IPS DF 6.9 (cell line): Measurements from ENCODE around the gene PABPN1L.
"Not testable (repeated sequence)": the region's sequence is repeated elsewhere in the genome, so short reads cannot be mapped to it uniquely, and the experiment has no call there.

Experiments
- DNase-seq: peaks from one replicate; pipeline ENCODE4 v3.0.0-alpha.2; 2013; ENCODE audit warnings: low read depth, low spot score
- H3K27ac ChIP-seq: one replicate; pipeline ENCODE4 v1.5.1; 2013; ENCODE audit warnings: low read length, control low read depth
- H3K27me3 ChIP-seq: 2 replicates; pipeline ENCODE4 v1.6.1; 2013; ENCODE audit warnings: mild to moderate bottlenecking, low read length; ENCODE audit not compliant: control insufficient read depth, insufficient read depth
- H3K36me3 ChIP-seq: 2 replicates; pipeline ENCODE4 v1.6.1; 2013; ENCODE audit warnings: low read length; ENCODE audit not compliant: control insufficient read depth, insufficient read depth
- H3K4me1 ChIP-seq: 2 replicates; pipeline ENCODE4 v1.6.1; 2013; ENCODE audit warnings: low read length; ENCODE audit not compliant: control insufficient read depth, insufficient read depth
- H3K4me3 ChIP-seq: 2 replicates; pipeline ENCODE4 v1.5.1; 2013; ENCODE audit warnings: mild to moderate bottlenecking, low read length
- H3K9me3 ChIP-seq: 2 replicates; pipeline ENCODE4 v1.6.1; 2013; ENCODE audit warnings: low read length, inconsistent platforms; ENCODE audit not compliant: control insufficient read depth, insufficient read depth
- WGBS: extraction: QIAGEN DNeasy Blood & Tissue Kit; methylation state at CpG from one replicate; pipeline ENCODE4 v1.1.7; 2013; ENCODE audit warnings: mixed read lengths, missing lambda C conversion rate; ENCODE audit not compliant: insufficient read length, insufficient coverage; 5-methylcytosine and 5-hydroxymethylcytosine counted together

PABPN1L gene

GRCh38 chr16:88828711-88829110, 37.7 kb downstream of the PABPN1L start:
- Histone ChIP-seq H3K4me3 (no peak overlapping the region), H3K27ac (no peak overlapping the region), H3K4me1 (no peaks in the 10 kb centered on the region), H3K27me3 (no peaks in the 10 kb centered on the region), H3K9me3 (no peaks in the 10 kb centered on the region), H3K36me3 (no peaks in the 10 kb centered on the region; the same call in 1 of the 2 replicates)
- no peak for DNase-seq
- WGBS: no CpG with 5 or more reads among the region's 24 CpGs

- DNase-seq: no peak
- no CpG with 5 or more reads among the region's 21 CpGs for WGBS
- no peak overlapping the region for H3K4me3 ChIP-seq
- no peaks in the 10 kb centered on the region; the same call in 1 of the 2 replicates for H3K36me3 ChIP-seq
- H3K27me3 ChIP-seq: no peaks in the 10 kb centered on the region
- no peak overlapping the region for H3K27ac ChIP-seq
- H3K4me1 ChIP-seq: no peaks in the 10 kb centered on the region
- H3K9me3 ChIP-seq: no peaks in the 10 kb centered on the region
Measured at GRCh38 chr16:88827727-88828126, 38.7 kb downstream of the PABPN1L start.

GRCh38 chr16:88826070-88826840, 40.2 kb downstream of the PABPN1L start:
- H3K27ac ChIP-seq: no peak overlapping the region
- H3K4me1 ChIP-seq: no peaks in the 10 kb centered on the region
- no CpG with 5 or more reads among the region's 26 CpGs for WGBS
- no peaks in the 10 kb centered on the region for H3K9me3 ChIP-seq
- H3K36me3 ChIP-seq: no peaks in the 10 kb centered on the region; the same call in 1 of the 2 replicates
- H3K27me3 ChIP-seq: no peaks in the 10 kb centered on the region
- no peak for DNase-seq
- no peak overlapping the region for H3K4me3 ChIP-seq

GRCh38 chr16:88825146-88825545, 41.3 kb downstream of the PABPN1L start:
- no CpG with 5 or more reads among the region's 12 CpGs for WGBS
- Histone ChIP-seq H3K9me3 (no peaks in the 10 kb centered on the region), H3K27me3 (no peaks in the 10 kb centered on the region)

GRCh38 chr16:88824256-88825077, 42.0 kb downstream of the PABPN1L start:
- no CpG with 5 or more reads among the region's 33 CpGs for WGBS
- H3K4me1 ChIP-seq: no peaks in the 10 kb centered on the region
- no peaks in the 10 kb centered on the region for H3K9me3 ChIP-seq
- DNase-seq: no peak
- no peak overlapping the region for H3K27ac ChIP-seq
- H3K27me3 ChIP-seq: no peaks in the 10 kb centered on the region
- H3K36me3 ChIP-seq: no peaks in the 10 kb centered on the region; the same call in 1 of the 2 replicates
- H3K4me3 ChIP-seq: no peak overlapping the region

More at GRCh38 chr16:88825146-88825545, 41.3 kb downstream of the PABPN1L start:
- no peak overlapping the region for H3K4me3 ChIP-seq
- H3K36me3 ChIP-seq: no peaks in the 10 kb centered on the region; the same call in 1 of the 2 replicates
- no peaks in the 10 kb centered on the region for H3K4me1 ChIP-seq
- H3K27ac ChIP-seq: no peak overlapping the region
- DNase-seq: no peak

- DNase-seq, H3K27ac ChIP-seq, H3K4me1 ChIP-seq, H3K27me3 ChIP-seq, H3K9me3 ChIP-seq, H3K36me3 ChIP-seq, H3K4me3 ChIP-seq: not testable (repeated sequence)
- WGBS: no CpG with 5 or more reads among the region's 31 CpGs
Measured at GRCh38 chr16:88823646-88824045, 42.8 kb downstream of the PABPN1L start.

GRCh38 chr16:88822281-88823040, 44.0 kb downstream of the PABPN1L start:
- H3K36me3 ChIP-seq: no peaks in the 10 kb centered on the region; the same call in 1 of the 2 replicates
- no peaks in the 10 kb centered on the region for H3K4me1 ChIP-seq
- DNase-seq: no peak
- no peak overlapping the region for H3K27ac ChIP-seq
- no peaks in the 10 kb centered on the region for H3K27me3 ChIP-seq
- H3K4me3 ChIP-seq: no peak overlapping the region
- no CpG with 5 or more reads among the region's 24 CpGs for WGBS
- H3K9me3 ChIP-seq: no peaks in the 10 kb centered on the region

- Histone ChIP-seq H3K9me3 (no peaks in the 10 kb centered on the region), H3K27me3 (no peaks in the 10 kb centered on the region), H3K36me3 (no peaks in the 10 kb centered on the region; the same call in 1 of the 2 replicates), H3K27ac (no peak overlapping the region), H3K4me3 (no peak overlapping the region), H3K4me1 (no peaks in the 10 kb centered on the region)
- no peak for DNase-seq
- WGBS: no CpG with 5 or more reads among the region's 22 CpGs
Measured at GRCh38 chr16:88821168-88821850, 45.2 kb downstream of the PABPN1L start.

GRCh38 chr16:88820385-88821025, 46.0 kb downstream of the PABPN1L start:
- Histone ChIP-seq H3K27ac (no peak overlapping the region), H3K4me3 (no peak overlapping the region), H3K4me1 (no peaks in the 10 kb centered on the region), H3K27me3 (no peaks in the 10 kb centered on the region), H3K9me3 (no peaks in the 10 kb centered on the region), H3K36me3 (no peaks in the 10 kb centered on the region; the same call in 1 of the 2 replicates)
- no peak for DNase-seq
- no CpG with 5 or more reads among the region's 20 CpGs for WGBS
